Neural progenitor cell (in vitro differentiated cells): ENCODE data around the gene USP48. TPM values are rescaled to one million over a fixed set of nuclear protein-coding genes. Genes with fewer than 3 reads are reported as not detected.

ENCODE experiments used
- DNase-seq: peaks from one replicate; pipeline ENCODE4 v3.0.0-alpha.2; 2016; ENCODE audit warnings: low spot score
- H2AFZ ChIP-seq: fragments of 200-600 bp; sonication (generic); replicated peaks from 2 replicates; pipeline ENCODE4 v1.6.1; 2016; ENCODE audit warnings: antibody characterized with exemption
- H3F3A ChIP-seq: fragments of 200-600 bp; sonication (generic); 2 replicates; pipeline ENCODE4 v1.6.1; 2016; ENCODE audit warnings: antibody characterized with exemption, low read depth
- H3K27ac ChIP-seq: fragments of 200-600 bp; sonication (generic); 2 replicates; pipeline ENCODE4 v1.5.1; 2016; ENCODE audit warnings: mild to moderate bottlenecking
- H3K27me3 ChIP-seq: fragments of 200-600 bp; sonication (generic); 2 replicates; pipeline ENCODE4 v1.6.1; 2016; ENCODE audit warnings: mild to moderate bottlenecking, moderate library complexity
- H3K36me3 ChIP-seq: fragments of 200-600 bp; sonication (generic); 2 replicates; pipeline ENCODE4 v1.5.1; 2016
- H3K4me1 ChIP-seq: fragments of 200-600 bp; sonication (generic); 2 replicates; pipeline ENCODE4 v1.6.1; 2016; ENCODE audit warnings: mixed run types
- H3K4me2 ChIP-seq: fragments of 200-600 bp; sonication (generic); 2 replicates; pipeline ENCODE4 v1.6.1; 2016
- H3K4me3 ChIP-seq: fragments of 200-600 bp; sonication (generic); 2 replicates; pipeline ENCODE4 v1.5.1; 2016
- H3K79me2 ChIP-seq: fragments of 200-600 bp; sonication (generic); 2 replicates; pipeline ENCODE4 v1.6.1; 2016; ENCODE audit warnings: low read depth
- H3K9ac ChIP-seq: fragments of 200-600 bp; sonication (generic); 2 replicates; pipeline ENCODE4 v1.6.1; 2016
- H3K9me3 ChIP-seq: fragments of 200-600 bp; sonication (generic); 2 replicates; pipeline ENCODE4 v1.5.1; 2016; ENCODE audit warnings: low read depth
- H4K20me1 ChIP-seq: fragments of 200-600 bp; sonication (generic); 2 replicates; pipeline ENCODE4 v1.6.1; 2016; ENCODE audit warnings: low read depth
- H3K27ac Mint-ChIP-seq: 3 replicates; pipeline ENCODE4 v1.8.0; 2021; ENCODE audit warnings: mixed read lengths
- H3K27me3 Mint-ChIP-seq: 2 replicates; pipeline ENCODE4 v1.8.0; 2022; ENCODE audit warnings: low read depth, mild to moderate bottlenecking, inconsistent platforms, moderate library complexity, mixed read lengths; ENCODE audit not compliant: insufficient read depth
- H3K36me3 Mint-ChIP-seq: 3 replicates; pipeline ENCODE4 v1.8.0; 2021; ENCODE audit warnings: mixed read lengths
- H3K4me1 Mint-ChIP-seq: 3 replicates; pipeline ENCODE4 v1.8.0; 2021; ENCODE audit warnings: mixed read lengths
- H3K4me3 Mint-ChIP-seq: 3 replicates; pipeline ENCODE4 v1.8.0; 2021; ENCODE audit warnings: mild to moderate bottlenecking, moderate library complexity, mixed read lengths
- H3K9me3 Mint-ChIP-seq: 3 replicates; pipeline ENCODE4 v1.8.0; 2020; ENCODE audit warnings: mixed read lengths
- EZH2 ChIP-seq: fragments of 200-600 bp; sonication (generic); IDR thresholded peaks from 2 replicates; pipeline ENCODE4 v1.6.1; 2017; ENCODE audit warnings: antibody characterized with exemption, mild to moderate bottlenecking, moderate library complexity
- EZH2phosphoT487 ChIP-seq: fragments of 200-600 bp; sonication (generic); IDR thresholded peaks from 2 replicates; pipeline ENCODE4 v1.6.1; 2017; ENCODE audit warnings: antibody characterized with exemption
- total RNA-seq: library from RNA; depleted of rRNA; stranded (reverse); fragments of >200 nt; gene quantifications from 2 replicates; pipeline ENCODE4 v1.2.3, GENCODE V29; 2015; ENCODE audit warnings: low replicate concordance
- TF ChIP-seq, protein P1 (sequence below): fragments of 200-600 bp; sonication (generic); IDR thresholded peaks from 2 replicates; pipeline ENCODE4 v1.5.1; 2017; ENCODE audit warnings: antibody characterized with exemption, mild to moderate bottlenecking

Gene USP48
- total RNA-seq, 1 donor from 2014 or later = 50.3 TPM

DNA sequence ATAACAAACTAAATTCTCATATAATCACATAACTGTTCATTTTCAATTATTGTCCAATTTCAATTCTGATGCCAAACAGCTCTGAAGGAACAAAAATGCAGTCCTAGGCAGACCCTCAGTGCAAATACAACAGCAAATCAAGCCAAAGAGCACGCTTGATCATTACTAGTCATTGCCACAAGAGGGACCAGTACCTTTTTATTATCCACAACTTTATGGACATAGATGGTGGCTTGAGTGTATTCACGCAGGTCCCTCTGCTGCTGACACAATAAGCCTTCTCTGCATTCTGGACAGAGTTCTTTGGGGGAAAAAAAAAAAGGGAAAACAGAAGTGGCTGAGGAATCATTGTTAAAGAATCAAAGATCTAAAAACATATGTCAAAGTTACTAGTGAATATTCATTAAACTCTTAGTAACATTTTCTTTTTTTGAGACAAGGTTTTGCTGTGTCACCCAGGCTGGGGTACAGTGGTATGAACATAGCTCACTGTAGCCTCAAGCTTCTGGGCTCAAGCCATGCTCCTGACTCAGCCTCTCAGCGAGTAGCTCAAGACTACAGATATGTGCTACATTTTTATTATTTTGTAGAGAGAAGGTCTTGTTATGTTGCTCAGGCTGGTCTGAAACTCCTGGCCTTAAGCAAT, 79.5 kb downstream of the USP48 start:
- peaks cover 22% of the 10 kb centered on the region for H3K36me3 Mint-ChIP-seq
- H3F3A ChIP-seq = peaks cover 27% of the 10 kb centered on the region
- no peak overlapping the region for H3K4me3 Mint-ChIP-seq
- no peaks in the 10 kb centered on the region for H3K79me2 ChIP-seq
- H3K36me3 ChIP-seq = no peaks in the 10 kb centered on the region
- DNase-seq = peak; percentile 35
- no peaks in the 10 kb centered on the region for H3K27me3 Mint-ChIP-seq
- no peak overlapping the region for H3K9ac ChIP-seq
- peaks cover 4% of the 10 kb centered on the region for H3K4me1 Mint-ChIP-seq
- H3K4me1 ChIP-seq = peaks cover 25% of the 10 kb centered on the region
- TF ChIP-seq, protein P1, sequence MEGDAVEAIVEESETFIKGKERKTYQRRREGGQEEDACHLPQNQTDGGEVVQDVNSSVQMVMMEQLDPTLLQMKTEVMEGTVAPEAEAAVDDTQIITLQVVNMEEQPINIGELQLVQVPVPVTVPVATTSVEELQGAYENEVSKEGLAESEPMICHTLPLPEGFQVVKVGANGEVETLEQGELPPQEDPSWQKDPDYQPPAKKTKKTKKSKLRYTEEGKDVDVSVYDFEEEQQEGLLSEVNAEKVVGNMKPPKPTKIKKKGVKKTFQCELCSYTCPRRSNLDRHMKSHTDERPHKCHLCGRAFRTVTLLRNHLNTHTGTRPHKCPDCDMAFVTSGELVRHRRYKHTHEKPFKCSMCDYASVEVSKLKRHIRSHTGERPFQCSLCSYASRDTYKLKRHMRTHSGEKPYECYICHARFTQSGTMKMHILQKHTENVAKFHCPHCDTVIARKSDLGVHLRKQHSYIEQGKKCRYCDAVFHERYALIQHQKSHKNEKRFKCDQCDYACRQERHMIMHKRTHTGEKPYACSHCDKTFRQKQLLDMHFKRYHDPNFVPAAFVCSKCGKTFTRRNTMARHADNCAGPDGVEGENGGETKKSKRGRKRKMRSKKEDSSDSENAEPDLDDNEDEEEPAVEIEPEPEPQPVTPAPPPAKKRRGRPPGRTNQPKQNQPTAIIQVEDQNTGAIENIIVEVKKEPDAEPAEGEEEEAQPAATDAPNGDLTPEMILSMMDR = peak; percentile 55
- no peak for TF ChIP-seq EZH2phosphoT487
- H4K20me1 ChIP-seq = peaks cover 17% of the 10 kb centered on the region
- no peaks in the 10 kb centered on the region for H3K9me3 Mint-ChIP-seq
- H3K4me2 ChIP-seq = no peak overlapping the region
- peak overlapping the region; percentile 43 for H3K27ac Mint-ChIP-seq
- H3K9me3 ChIP-seq = no peaks in the 10 kb centered on the region
- H3K27me3 ChIP-seq = no peaks in the 10 kb centered on the region
- H3K27ac ChIP-seq = no peak overlapping the region
- H3K4me3 ChIP-seq = no peak overlapping the region
- no peak overlapping the region for H2AFZ ChIP-seq

DNA sequence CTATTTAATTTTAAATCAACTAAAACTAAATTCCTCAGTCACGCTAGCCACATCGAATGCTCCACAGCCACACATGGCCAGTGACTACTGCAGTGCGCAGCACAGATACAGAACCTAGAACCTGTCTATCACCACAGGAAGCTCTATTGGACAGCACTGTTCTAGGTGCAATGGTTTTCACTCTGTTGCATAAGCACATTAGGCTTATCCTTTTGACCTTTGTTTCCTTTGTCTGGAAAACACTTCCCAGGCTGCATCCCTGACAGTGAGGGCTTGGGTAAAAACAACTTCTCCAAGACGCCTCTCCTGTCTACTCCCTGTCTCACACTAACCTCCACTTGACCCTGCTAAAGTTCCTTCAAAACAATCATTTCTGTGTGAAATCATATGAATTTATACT, 80.2 kb downstream of the USP48 start:
- H4K20me1 ChIP-seq = peaks cover 17% of the 10 kb centered on the region
- H3K4me3 Mint-ChIP-seq = no peak overlapping the region
- peaks cover 27% of the 10 kb centered on the region for H3F3A ChIP-seq
- H2AFZ ChIP-seq = no peak overlapping the region
- H3K9ac ChIP-seq = no peak overlapping the region
- no peaks in the 10 kb centered on the region for H3K79me2 ChIP-seq
- peaks cover 25% of the 10 kb centered on the region for H3K4me1 ChIP-seq
- no peak overlapping the region for H3K27ac Mint-ChIP-seq
- H3K4me3 ChIP-seq = no peak overlapping the region
- peaks cover 4% of the 10 kb centered on the region for H3K4me1 Mint-ChIP-seq
- DNase-seq = no peak
- no peaks in the 10 kb centered on the region for H3K27me3 ChIP-seq
- H3K4me2 ChIP-seq = no peak overlapping the region
- no peaks in the 10 kb centered on the region for H3K9me3 Mint-ChIP-seq
- no peak overlapping the region for H3K27ac ChIP-seq
- no peak for TF ChIP-seq EZH2
- TF ChIP-seq EZH2phosphoT487 = no peak
- TF ChIP-seq, protein P1 = no peak
- no peaks in the 10 kb centered on the region for H3K27me3 Mint-ChIP-seq
- peaks cover 22% of the 10 kb centered on the region for H3K36me3 Mint-ChIP-seq
- no peaks in the 10 kb centered on the region for H3K36me3 ChIP-seq
- no peaks in the 10 kb centered on the region for H3K9me3 ChIP-seq

DNA sequence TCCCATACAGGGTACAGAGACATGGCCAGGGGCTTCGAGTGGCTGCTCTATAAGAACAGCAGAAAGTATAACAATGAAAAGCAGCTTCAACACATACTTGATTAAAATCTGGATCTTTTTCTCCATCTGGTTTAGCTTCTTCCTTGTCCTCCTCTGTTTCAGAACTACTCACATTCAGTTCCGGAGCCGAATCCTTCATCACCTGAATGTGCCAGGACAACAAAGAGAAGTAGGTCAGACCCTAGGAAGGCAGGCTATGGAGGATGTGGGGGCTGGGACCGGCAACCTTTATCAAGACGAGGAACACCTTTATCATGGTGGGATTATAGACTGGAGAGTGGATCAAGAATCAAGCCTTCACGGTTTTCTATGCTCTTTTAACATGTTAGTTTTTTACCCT, 81.5 kb downstream of the USP48 start:
- H3K79me2 ChIP-seq = no peaks in the 10 kb centered on the region
- no peak for TF ChIP-seq EZH2phosphoT487
- TF ChIP-seq, protein P1 = no peak
- no peak for TF ChIP-seq EZH2
- peaks cover 15% of the 10 kb centered on the region for H3K4me1 ChIP-seq
- peaks cover 8% of the 10 kb centered on the region for H4K20me1 ChIP-seq
- H3K36me3 ChIP-seq = no peaks in the 10 kb centered on the region
- H3K4me3 ChIP-seq = no peak overlapping the region
- H3K27me3 ChIP-seq = no peaks in the 10 kb centered on the region
- H3K36me3 Mint-ChIP-seq = peaks cover 22% of the 10 kb centered on the region
- H3K27me3 Mint-ChIP-seq = no peaks in the 10 kb centered on the region
- no peak overlapping the region for H3K4me3 Mint-ChIP-seq
- no peaks in the 10 kb centered on the region for H3K9me3 Mint-ChIP-seq
- no peaks in the 10 kb centered on the region for H3K9me3 ChIP-seq
- no peak overlapping the region for H2AFZ ChIP-seq
- peaks cover 2% of the 10 kb centered on the region for H3K4me1 Mint-ChIP-seq
- no peak overlapping the region for H3K4me2 ChIP-seq
- no peak overlapping the region for H3K27ac ChIP-seq
- H3K9ac ChIP-seq = no peak overlapping the region
- H3F3A ChIP-seq = peaks cover 14% of the 10 kb centered on the region
- no peak overlapping the region for H3K27ac Mint-ChIP-seq
- DNase-seq = no peak
